Prostate gland (tissue), 2 donors: Measurements from ENCODE around the gene NCOA3. TPM values are rescaled to one million over a fixed set of nuclear protein-coding genes. Genes with fewer than 3 reads are reported as not detected.

Experiments used
- DNase-seq: peaks from one replicate; pipeline ENCODE4 v3.0.0-alpha.2; 2019; ENCODE audit warnings: low spot score
- H3K27ac ChIP-seq, 2 donors: fragments of 200-600 bp; sonication (generic); 2 replicates each; pipeline ENCODE4 v1.5.1; 2017 to 2019
- H3K27me3 ChIP-seq: fragments of 200-600 bp; sonication (generic); replicated peaks from 2 replicates; pipeline ENCODE4 v1.5.1; 2019; ENCODE audit not compliant: insufficient read depth
- H3K36me3 ChIP-seq, 2 donors: fragments of 200-600 bp; sonication (generic); 1 replicate in 1 of 2; 2 replicates in 1 of 2; pipeline versions ENCODE4 v1.5.1 to v1.8.1; 2017 to 2019
- H3K4me1 ChIP-seq: fragments of 200-600 bp; sonication (generic); replicated peaks from 2 replicates; pipeline ENCODE4 v1.5.1; 2019
- H3K4me3 ChIP-seq, 2 donors: fragments of 200-600 bp; sonication (generic); 2 replicates each; pipeline ENCODE4 v1.5.1; 2017 to 2019
- H3K9me3 ChIP-seq: fragments of 200-600 bp; sonication (generic); 2 replicates; pipeline ENCODE4 v1.5.1; 2017
- POLR2A ChIP-seq: fragments of 450-650 bp; IDR thresholded peaks from one replicate; pipeline ENCODE4 v1.6.1; 2016; ENCODE audit warnings: antibody characterized with exemption, mild to moderate bottlenecking
- POLR2AphosphoS5 ChIP-seq: sonication (generic); formaldehyde crosslinking; IDR thresholded peaks from one replicate; pipeline ENCODE4 v1.6.1; 2017; ENCODE audit warnings: antibody characterized with exemption
- WGBS: methylation state at CpG from one replicate; pipeline ENCODE4 v1.1.5; 2018; 5-methylcytosine and 5-hydroxymethylcytosine counted together
- intact Hi-C: fragments of 100-400 bp; cut with DNase I; formaldehyde crosslinking; loops from one replicate; pipeline ENCODE4 v1.14.2; 2022
- total RNA-seq, 2 donors: library from RNA; depleted of rRNA; stranded (reverse); fragments of >200 nt; gene quantifications; one replicate each; pipeline ENCODE4 v1.1.0, GENCODE V29; 2016
- TF ChIP-seq, protein P1 (sequence below), 4 experiments: fragments of 200-600 bp in 2 of 4; fragments of 450-650 bp in 2 of 4; sonication (generic) in 2 of 4; IDR thresholded peaks; 1 replicate in 3 of 4; 2 replicates in 1 of 4; pipeline ENCODE4 v1.5.1; 2016 to 2019; ENCODE audit warnings: antibody characterized with exemption in 4 of 4, mild to moderate bottlenecking in 2 of 4, moderate library complexity in 2 of 4

NCOA3 gene
- total RNA-seq, 2 donors from 2014 or later = 21.6 to 35.6 TPM

GRCh38 chr20:47677635-47678453, 176.2 kb downstream of the NCOA3 start:
- H3K9me3 ChIP-seq = no peaks in the 10 kb centered on the region
- H3K4me3 ChIP-seq = no peak overlapping the region
- intact Hi-C loops = loop anchor here (2.0 to 10.0 kb wide), 5 partner anchors 107 to 944 kb away; partner anchors contain the start of gene SULF2
- TF ChIP-seq POLR2AphosphoS5 (no peak), POLR2A (no peak)
- TF ChIP-seq, protein P1, sequence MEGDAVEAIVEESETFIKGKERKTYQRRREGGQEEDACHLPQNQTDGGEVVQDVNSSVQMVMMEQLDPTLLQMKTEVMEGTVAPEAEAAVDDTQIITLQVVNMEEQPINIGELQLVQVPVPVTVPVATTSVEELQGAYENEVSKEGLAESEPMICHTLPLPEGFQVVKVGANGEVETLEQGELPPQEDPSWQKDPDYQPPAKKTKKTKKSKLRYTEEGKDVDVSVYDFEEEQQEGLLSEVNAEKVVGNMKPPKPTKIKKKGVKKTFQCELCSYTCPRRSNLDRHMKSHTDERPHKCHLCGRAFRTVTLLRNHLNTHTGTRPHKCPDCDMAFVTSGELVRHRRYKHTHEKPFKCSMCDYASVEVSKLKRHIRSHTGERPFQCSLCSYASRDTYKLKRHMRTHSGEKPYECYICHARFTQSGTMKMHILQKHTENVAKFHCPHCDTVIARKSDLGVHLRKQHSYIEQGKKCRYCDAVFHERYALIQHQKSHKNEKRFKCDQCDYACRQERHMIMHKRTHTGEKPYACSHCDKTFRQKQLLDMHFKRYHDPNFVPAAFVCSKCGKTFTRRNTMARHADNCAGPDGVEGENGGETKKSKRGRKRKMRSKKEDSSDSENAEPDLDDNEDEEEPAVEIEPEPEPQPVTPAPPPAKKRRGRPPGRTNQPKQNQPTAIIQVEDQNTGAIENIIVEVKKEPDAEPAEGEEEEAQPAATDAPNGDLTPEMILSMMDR (IDR thresholded peaks at IDR 0.05) = peak; percentile 57 to 86 (median 82)
- no peak overlapping the region for H3K27ac ChIP-seq
- peak; percentile 46 for DNase-seq
- 39% methylated on average over 15 of the region's 15 CpGs for WGBS
- H3K4me1 ChIP-seq = no peaks in the 10 kb centered on the region
- no peaks in the 10 kb centered on the region for H3K36me3 ChIP-seq
- H3K27me3 ChIP-seq = no peaks in the 10 kb centered on the region

GRCh38 chr20:47678536-47678935, 176.8 kb downstream of the NCOA3 start:
- TF ChIP-seq, protein P1 (IDR thresholded peaks at IDR 0.05) = no peak
- TF ChIP-seq POLR2A (no peak), POLR2AphosphoS5 (no peak)
- Histone ChIP-seq H3K27ac (no peak overlapping the region), H3K4me1 (no peaks in the 10 kb centered on the region), H3K4me3 (no peak overlapping the region), H3K27me3 (no peaks in the 10 kb centered on the region), H3K9me3 (no peaks in the 10 kb centered on the region), H3K36me3 (no peaks in the 10 kb centered on the region)
- no peak for DNase-seq
- intact Hi-C loops = loop anchor here (2.0 to 10.0 kb wide), 5 partner anchors 106 to 944 kb away; partner anchors contain the start of gene SULF2
- WGBS = 97% methylated on average over 17 of the region's 17 CpGs

GRCh38 chr20:47679462-47679861, 177.8 kb downstream of the NCOA3 start:
- H3K4me3 ChIP-seq = no peak overlapping the region
- no peak for DNase-seq
- H3K36me3 ChIP-seq = no peaks in the 10 kb centered on the region
- TF ChIP-seq, protein P1 (IDR thresholded peaks at IDR 0.05) = no peak
- TF ChIP-seq POLR2AphosphoS5 (no peak), POLR2A (no peak)
- H3K4me1 ChIP-seq = no peaks in the 10 kb centered on the region
- H3K9me3 ChIP-seq = no peaks in the 10 kb centered on the region
- intact Hi-C loops = loop anchor here (2.0 to 10.0 kb wide), 5 partner anchors 105 to 943 kb away; partner anchors contain the start of gene SULF2
- H3K27me3 ChIP-seq = no peaks in the 10 kb centered on the region
- WGBS = 98% methylated on average over 3 of the region's 4 CpGs
- no peak overlapping the region for H3K27ac ChIP-seq

DNA sequence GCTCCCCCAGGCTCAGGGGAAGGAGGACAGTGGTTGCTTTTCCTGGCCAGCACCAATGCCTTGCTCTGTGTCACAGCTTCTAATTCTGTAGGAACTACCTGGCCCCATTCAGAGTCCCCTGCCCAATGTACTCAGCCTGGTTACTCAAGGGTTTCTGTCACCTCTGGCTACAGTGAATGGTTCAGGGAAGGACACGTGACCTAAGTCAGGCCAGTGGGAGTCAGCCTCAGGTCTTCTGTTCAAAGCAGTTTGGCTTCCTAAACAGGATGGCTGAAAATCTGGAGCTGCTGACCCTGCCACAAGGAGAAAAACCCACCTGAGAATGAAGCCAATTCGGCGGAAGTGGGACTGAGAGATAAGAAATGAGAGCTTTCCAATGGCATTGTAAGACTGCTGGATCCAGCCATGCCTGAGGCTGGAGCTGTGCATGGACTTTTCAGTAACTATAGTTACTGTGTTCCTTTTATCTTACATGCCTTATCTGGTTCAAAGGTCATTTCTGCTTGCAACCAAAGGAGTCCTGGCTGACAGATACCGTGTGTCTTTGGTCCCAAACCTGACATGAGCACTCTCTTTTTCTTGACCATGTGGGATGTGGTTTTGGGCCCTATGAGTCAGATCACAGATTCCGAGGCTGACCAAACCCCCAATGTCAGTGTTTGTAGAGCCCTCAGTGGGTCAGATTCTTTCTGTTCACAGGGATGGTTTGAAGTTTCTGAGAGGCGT, 179.3 kb downstream of the NCOA3 start:
- Histone ChIP-seq H3K27me3 (no peaks in the 10 kb centered on the region), H3K27ac (no peak overlapping the region), H3K36me3 (no peaks in the 10 kb centered on the region), H3K4me1 (no peaks in the 10 kb centered on the region), H3K9me3 (no peaks in the 10 kb centered on the region), H3K4me3 (no peak overlapping the region)
- TF ChIP-seq POLR2AphosphoS5 = no peak
- TF ChIP-seq, protein P1 (IDR thresholded peaks at IDR 0.05) = no peak
- no peak for TF ChIP-seq POLR2A
- WGBS = 96% methylated on average over 6 of the region's 6 CpGs
- DNase-seq = no peak
- intact Hi-C loops = loop anchor here (10.0 kb wide), 1 partner anchor 244 kb away; no protein-coding TSS in a partner anchor
